ENCODE data around the gene KXD1.

Gene KXD1

DNA sequence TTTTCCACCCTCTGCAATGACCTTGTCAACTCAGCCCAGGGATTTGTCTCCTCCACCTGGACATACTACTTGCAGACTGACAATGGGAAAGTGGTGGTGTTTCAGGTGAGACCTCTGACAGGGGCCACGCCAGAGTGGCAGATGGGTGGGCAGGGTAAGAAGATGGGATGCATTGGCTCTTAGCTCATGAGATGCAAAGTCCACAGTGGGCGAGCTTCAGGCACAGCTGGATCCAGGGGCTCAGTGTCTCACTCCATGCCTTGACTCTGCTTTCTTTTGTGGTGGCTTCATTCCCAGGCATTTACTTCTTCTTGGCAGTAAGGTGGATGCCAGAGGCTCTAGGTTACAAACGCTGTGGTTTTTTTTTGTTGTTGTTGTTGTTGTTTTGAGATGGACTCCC is 58.4 kb downstream of the KXD1 start:
- no peak for DNase-seq

DNA sequence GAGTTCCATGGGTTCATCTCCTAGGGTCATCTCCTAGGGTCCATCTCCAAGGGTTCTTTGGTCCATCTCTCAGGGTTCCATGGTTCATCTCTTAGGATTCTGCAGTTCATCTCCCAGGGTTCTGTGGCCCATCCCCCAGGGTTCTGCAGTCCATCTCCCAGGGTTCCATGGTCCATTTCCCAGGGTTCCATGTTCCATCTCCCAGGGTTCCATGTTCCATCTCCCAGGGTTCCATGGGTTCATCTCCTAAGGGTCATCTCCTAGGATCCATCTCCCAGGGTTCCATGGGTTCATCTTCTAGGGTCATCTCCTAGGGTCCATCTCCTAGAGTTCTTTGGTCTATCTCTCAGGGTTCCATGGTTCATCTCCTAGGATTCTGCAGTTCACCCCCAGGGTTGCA is 59.9 kb downstream of the KXD1 start:
- DNase-seq, result no peak

DNA sequence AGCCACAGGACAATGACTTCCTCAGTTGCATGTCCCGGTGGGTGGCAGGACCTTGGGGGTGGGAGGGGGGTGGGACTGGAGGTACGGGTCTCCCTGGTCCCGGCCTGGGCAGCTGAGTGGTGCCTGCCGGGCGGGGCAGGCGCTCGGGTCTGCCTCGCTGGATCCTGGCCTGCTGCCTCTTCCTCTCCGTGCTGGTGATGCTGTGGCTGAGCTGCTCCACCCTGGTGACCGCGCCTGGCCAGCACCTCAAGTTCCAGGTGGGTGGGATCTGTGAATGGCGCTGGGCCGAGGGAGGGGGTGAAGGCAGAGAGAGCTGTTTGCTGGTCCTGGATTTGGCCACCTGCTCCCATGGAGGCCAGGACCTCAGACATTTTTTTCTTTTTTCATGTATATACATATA is 60.6 kb downstream of the KXD1 start:
- DNase-seq, result no peak

Measured in T-helper 9 cell (primary cell).